Activated naive CD4-positive, alpha-beta T cell treated with Interleukin-2 at 50 U/mL for 16 hours (primary cell): ENCODE measurements around the gene GUCA1C.

Source experiments
- DNase-seq: peaks from one replicate; pipeline ENCODE4 v3.0.0-alpha.2; 2020

The GUCA1C gene

DNA sequence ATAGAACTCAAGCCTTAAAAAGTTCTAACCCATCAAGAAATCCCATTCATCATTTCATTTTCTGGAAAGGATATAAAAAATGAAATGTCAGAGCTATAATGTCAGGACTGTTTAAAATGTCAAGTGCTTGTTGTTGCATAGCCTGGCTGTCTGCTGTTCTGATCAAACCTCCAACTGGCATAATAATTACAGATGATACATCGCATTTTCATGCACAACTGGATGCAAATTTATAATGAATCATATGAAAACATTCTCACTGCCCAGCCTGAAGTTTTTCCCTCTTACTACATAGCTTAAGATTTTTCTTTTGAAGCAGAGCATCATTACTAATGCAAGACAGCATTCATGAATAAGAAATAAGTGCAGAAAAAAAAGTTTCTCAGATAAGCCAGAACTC, 46.5 kb downstream of the GUCA1C start:
- no peak for DNase-seq

DNA sequence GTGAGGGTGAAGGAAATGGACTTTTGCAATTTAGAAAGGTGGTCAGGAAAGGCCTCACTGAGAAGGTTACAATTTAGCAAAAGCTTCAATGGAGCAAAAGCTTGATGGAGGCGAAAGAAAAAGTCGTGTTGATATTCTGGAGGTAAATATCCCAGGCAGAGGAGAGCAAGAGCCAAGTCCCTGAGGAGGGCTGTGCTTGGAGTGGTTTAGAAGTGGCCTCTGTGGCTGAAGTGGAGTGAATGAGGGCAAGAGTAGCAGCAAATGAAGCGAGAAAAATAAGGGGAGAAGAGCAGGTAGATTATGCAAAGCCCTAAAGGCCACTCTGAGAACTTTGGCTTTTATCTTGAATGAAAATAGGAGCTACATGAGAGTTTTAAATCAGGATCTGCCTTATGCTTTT, 54.1 kb downstream of the GUCA1C start:
- no peak for DNase-seq

DNA sequence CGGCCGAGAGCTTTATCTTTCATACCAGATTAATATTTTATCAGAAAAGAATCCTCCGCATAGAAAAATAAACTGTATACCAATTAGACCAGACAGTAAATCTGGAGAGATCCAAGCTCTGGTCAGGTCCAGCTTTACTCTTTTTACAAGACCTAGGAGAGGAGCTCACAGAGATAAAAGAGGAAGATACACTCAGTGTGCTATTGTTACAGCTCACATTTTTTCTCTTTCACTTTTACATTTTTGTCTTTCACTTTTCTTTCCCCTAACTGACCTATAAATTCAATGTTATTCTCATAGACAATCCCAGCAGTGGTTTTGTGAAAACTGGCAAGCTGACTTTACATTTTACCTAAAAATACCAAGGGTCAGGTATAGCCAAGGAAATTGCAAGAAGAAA, 55.8 kb downstream of the GUCA1C start:
- no peak for DNase-seq

DNA sequence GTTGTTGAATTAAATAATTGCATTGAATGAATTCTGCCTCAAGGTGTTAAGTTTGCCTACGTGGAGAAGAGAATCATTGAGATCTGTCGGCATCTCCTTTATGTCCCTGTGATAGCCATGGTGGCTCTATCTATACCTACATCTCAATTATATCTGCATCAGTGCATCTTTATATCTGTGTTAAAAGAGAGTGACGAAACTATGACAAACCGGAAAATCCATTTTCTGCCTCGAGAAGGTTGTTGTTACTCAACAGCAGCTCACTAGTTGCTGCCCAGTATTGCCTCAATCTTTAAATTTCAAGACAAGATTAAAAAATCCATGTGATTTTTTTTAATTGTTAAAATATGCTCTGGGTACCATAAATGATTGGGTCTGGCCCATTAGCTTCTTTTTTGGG, 58.7 kb downstream of the GUCA1C start:
- DNase-seq: no peak

DNA sequence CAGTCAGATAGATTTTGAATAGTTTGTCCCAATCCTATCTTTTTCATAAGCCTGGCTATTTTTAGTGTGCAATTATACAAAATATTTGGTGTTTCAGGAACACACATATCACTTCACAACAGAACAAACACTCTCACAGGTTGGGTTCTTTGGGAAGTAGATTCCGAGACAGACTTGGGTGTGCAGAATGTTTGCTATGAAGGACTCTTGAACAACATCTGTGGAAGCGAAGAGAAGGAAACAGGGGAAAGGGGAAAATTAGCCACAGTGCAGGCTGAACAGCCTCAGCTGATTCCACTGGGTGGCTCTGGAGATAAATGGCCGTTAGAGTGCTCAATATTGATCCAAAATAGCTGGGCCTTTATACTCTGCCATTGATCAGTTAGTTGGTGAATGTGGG, 61.8 kb downstream of the GUCA1C start:
- DNase-seq: no peak

DNA sequence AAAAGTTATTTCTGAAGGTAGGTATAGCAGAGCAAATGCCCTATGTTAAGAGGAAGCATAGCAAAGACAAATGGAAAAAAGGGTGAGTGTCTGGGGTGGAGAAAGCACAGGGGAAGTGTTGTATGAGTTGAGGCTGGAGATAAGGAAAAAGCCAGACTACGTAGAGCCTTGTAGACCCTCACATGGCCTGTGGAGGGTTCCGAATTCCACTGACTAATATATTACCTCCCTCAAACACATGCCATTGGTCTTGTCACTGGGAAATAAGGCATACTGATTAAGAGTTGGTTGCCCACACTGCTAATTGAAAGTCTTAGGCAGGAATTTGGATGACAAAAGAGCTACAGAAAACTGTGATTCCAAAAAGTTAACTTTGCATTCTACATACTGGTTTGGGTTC, 65.9 kb downstream of the GUCA1C start:
- no peak for DNase-seq

DNA sequence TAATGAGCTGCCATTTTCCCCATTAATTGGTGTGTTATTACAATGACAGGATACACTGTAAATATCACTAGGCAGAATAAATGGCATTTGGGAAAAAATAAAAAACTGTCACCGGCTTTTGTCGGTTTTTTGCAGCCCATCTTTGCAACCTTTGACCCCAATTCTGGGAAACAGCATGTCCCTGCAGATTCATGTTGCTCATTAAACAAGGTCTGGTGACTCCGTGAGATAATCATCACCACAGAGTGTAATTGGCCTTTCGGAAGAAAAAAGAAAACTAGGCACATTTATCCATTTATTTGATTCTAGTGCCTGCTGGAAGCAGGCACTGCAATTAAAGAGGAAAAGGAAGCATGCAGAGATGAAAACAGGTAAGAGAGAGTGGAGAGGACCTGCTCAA, 66.6 kb downstream of the GUCA1C start:
- DNase-seq: no peak

DNA sequence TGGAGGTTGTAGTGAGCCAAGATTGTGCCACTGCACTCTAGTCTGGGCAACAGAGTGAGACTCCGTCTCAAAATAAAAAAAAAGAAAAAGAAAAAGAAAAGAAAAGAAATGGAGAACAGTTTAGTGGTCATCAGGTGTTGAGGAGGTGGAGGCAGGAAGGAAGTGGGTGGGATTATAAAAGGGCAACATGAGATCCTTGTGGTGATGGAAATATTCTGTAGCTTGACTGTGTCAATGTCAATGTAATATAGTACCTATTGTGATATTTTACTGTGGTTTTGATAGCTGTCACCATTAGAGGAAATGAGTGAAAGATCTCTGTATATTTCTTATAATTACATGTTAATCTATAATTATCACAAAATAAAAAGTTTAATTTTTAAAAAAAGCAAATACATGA, 70.3 kb downstream of the GUCA1C start:
- DNase-seq: no peak

DNA sequence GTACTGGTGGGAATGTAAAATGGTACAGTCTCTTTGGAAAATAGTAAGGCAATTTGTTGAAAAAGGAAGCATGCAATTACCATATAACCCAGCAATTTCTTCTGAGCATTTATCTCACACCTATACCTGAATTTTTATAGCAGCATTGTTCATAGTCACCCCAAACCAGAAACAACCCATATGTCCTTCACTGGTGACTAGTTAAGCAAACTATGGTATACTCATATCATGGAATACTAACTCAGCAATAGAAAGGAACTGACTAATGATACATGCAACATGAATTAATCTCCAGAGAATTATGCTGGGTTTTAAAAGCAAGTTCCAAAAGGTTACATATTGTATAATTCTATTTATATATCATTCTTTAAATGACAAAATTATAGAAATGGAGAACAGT, 70.9 kb downstream of the GUCA1C start:
- no peak for DNase-seq

DNA sequence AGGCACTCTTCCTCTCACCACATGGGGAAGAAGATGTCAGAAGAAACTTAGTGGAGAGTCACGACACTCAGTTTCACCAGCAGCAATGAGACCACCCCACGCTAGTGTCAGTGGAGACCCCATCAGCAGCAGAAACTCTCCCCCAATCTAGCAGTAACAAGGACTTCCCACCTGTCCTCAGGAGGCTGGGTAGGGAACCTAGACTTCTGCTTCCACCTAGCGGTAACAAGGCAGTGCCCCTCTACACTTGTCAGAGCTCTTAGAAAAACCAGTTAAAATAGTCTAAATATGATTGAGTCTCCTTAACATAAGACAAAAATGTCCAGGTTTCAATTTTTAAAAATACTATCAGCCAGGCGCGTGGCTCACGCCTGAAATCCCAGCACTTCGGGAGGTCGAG, 73.8 kb downstream of the GUCA1C start:
- no peak for DNase-seq

DNA sequence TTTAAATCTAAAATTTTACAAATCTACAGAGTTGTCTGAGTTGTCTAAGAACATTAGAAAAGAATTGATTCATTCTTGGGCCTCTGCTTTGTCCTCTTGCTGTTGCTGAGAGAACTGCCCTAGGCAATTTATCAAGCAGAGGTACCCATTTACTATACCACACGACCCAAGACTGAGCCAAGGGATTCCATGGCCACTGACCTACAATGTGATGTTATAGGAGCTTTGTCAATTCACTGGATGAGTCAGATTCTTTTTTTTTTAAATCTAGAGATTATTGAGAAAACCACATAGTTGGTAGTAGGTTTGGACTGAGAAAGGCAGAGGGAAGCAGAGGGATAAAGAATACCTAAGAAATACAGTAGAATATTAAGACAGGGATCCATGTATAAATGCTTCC, 75.8 kb downstream of the GUCA1C start:
- DNase-seq: no peak

DNA sequence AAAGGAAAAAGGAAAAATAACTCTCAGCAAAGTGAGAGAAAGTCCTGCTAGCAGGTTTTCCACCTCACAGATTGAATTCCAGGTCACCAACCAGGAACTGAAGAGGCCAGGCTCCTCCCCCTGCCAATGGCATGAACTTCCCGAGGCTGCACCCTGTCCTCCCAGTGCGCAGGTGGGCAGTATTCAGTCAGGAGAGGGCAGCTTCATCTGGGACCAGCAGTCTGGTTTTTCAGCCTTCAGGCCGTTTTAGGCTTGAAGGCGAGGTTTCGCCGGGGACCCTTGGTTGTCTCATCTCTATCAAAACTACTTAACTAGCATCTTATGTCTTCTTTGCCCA, 89.9 kb downstream of the GUCA1C start:
- no peak for DNase-seq

DNA sequence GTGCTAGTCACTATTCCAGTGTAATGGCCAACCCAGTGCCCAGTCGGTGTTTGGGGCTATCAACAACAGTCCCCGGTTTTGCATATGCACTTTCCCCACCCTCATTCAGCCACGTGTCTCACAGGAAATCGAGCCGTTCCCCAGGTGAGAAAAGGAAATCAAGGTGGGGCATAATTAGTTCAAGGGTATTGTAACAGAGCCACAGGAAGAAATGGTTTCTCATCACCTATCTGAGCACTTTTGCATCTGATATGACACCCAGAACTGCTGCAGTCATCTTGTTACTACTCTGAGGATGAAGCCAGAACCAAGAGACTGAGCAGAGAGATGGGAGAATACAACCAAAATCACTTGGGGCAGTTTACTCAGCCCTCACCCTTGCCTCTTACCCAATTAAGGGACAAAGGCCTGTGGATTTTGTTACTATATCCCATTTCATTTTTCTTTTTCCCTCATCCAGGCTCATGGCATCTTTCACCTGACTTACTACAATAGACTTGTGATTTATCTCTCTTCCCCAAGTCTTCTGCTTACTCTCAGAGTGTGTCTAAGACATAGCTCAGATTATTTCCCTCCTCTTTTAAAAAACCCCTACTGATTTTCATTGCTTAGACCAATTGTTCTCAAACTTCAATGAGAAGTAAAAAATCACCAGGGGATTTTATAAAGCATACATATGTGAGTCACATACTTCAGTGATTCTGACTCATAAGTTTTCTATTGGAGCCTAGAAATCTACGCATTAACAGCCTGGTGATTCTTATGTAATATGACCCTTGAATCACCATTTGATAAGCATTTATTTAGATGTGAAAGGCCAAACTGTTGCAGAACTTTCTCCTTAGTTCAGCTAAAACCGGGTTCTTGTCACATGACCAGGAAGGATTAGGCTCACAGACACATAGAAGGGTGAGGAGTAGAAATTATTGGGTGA, 90.5 kb downstream of the GUCA1C start:
- peak; percentile 12 for DNase-seq

DNA sequence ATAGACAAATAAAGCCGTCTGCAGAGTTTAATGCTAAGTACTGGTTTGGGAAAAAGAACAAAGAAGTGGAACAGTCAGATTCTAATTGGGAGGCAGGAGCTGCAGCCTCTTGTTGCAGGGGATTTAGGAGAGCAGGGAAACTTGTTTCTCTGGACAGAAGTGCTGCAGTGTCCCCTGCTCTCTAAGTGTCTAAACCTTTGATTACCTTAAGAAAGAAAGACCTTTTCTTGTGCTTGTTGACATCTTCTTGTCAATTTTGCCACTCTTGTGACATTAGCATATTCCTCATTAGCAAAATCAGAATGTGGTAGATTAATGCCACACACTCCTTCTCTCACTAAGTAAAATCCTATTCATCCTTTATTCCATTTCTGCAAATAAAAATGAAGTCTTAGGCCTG, 92.3 kb downstream of the GUCA1C start:
- DNase-seq: no peak
